NOMO-1 treated with DMSO at 0.1 percent for 48 hours (cell line): ENCODE data around the gene DUSP16.
A peak's percentile ranks its signal among the peaks of the same experiment; 100 is the strongest.
"Not testable (repeated sequence)": the region's sequence is repeated elsewhere in the genome, so short reads cannot be mapped to it uniquely, and the experiment has no call there.

Source experiments
- DNase-seq: peaks from one replicate; lab custom pipeline; 2025; ENCODE audit not compliant: unreplicated experiment; lab: John Stamatoyannopoulos, UW

Gene DUSP16

DNA sequence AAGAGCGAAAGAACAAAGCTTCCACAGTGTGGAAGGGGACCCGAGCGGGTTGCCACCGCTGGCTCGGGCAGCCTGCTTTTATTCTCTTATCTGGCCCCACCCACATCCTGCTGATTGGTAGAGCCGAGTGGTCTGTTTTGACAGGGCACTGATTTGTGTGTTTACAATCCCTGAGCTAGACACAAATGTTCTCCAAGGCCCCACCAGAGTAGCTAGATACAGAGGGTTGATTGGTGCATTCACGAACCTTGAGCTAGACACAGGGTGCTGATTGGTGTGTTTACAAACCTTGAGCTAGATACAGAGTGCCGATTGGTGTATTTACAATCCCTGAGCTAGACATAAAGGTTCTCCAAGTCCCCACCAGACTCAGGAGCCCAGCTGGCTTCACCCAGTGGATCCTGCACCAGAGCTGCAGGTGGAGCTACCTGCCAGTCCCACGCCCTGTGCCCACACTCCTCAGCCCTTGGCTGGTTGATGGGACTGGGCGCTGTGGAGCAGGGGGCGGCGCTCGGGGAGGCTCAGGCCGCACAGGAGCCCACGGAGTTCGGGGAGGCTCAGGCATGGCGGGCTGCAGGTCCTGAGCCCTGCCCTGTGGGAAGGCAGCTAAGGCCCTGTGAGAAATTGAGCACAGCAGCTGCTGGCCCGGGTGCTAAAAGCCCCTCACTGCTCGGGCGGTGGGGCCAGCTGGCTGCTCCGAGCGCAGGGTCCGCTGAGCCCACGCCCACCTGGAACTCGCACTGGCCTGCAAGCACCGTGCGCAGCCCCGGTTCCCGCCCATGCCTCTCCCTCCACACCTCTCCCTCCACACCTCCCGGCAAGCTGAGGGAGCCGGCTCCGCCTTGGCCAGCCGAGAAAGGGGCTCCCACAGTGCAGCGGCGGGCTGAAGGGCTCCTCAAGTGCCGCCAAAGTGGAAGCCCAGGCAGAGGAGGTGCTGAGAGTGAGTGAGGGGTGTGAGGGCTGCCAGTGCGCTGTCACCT is 90.4 kb downstream of the DUSP16 start:
- DNase-seq = not testable (repeated sequence)

DNA sequence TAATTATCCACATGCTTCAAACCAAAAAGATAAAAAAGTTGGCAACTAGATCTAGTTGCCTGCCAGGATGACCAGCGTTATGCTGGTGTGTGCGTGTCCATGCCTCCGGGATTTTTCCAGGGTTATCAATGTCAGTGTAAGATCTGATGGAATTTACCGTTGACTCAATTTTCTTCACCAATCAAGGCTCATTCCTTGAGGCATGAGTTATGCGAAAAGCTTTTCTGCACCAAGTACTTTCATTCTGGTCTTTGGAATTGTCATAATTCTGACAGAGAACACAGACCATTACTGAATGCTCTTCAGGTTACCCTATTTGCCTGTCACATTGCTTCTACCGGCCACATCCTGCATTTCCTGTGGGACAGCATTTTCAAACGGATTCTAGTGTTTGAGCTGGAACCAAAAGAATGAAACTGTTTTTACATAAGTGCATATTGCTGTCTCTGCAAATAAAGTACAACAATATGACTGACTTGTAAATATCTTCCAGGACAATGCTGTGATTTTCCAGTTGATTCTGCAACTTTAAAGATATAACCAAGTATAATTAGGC is 91.8 kb downstream of the DUSP16 start:
- no peak for DNase-seq

DNA sequence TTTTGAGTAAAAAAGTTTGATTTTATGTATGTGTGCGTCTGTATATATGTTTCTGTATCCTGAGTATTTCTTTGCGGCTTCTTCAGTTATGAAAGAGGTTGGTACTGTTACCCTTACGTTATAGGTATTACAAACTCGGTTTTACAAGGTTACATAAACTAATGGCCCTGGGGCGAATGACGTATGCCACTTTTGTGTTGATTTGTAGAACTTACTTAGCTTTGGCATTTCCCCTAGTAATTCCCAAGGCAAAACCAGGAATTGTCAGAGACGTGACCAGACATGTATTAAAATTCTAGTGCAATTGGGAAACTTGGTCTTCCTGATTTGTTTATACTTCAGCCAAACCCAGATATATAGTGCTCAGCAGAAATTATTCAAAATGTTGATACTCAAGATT is 93.3 kb downstream of the DUSP16 start:
- no peak for DNase-seq

- no peak for DNase-seq
Observed at GRCh38 chr12:12468575-12468974, 94.1 kb downstream of the DUSP16 start.

- DNase-seq = peak; percentile 69
Observed at GRCh38 chr12:12467688-12468261, 94.9 kb downstream of the DUSP16 start.

GRCh38 chr12:12467264-12467663 is 95.4 kb downstream of the DUSP16 start:
- DNase-seq = no peak

DNA sequence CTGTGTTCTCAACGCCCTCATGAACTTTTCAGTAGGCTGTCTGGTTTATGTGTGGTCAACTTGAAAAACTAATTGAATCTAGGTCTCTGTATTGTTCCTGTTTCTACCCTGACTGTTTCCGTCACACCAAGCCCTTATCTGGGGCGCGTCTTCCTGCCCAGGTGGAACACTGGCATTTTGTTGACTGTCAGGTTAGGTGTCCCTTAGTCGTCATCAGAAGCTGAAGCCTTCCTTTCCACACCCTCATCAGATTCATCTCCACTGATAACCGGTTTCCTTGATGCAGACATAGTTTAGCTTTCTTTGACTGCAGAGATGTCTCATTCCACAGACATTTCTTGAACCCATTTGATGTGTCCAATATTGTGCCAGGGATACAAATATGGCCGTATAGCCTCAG is 96.5 kb downstream of the DUSP16 start:
- no peak for DNase-seq

GRCh38 chr12:12465522-12465921 is 97.1 kb downstream of the DUSP16 start:
- DNase-seq = no peak

GRCh38 chr12:12461923-12462315 is 100.7 kb downstream of the DUSP16 start:
- DNase-seq = no peak

DNA sequence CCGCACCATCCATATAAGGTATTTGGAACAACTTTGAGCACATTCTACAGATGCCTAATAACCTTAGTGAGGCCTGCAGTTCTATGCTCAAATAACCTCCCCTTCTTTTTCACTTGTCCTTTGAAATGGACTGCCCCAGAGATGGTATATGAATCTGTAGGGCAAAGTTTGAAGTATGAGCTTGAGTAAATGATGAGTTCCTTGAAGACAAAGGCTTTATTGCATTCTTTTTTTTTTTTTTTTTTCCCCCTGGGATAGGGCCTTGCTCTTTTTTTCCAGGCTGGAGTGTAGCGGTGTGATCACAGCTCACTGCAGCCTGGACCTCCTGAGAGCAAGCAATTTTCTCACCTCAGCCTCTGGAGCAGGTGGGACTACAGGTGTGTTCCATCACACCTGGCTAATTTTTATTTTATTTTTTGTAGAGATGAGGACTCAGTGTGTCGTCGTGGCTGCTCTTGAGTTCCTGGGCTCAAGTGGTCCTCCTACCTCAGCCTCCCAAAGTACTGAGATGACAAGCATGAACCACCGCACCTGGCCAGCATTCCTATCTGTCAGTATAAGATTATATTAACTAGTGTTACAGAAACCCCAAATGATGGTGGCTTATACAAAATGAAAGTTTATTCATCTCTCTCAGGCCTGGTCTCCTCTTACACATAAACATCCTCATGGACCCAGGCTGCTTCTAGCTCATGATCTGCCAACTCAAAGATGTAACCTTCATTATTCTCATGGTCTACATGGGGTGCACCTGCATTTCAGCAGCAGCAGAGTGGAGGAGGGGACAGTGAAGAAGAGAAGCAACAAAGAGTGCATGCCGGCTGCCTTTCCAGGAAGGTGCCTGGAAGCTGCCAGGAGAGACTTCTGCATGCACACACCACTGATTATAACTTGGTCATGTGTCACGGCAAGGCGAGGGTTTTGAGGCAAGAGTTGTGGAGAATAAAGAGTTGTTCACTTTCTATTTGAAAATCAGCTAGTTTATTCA is 101.4 kb downstream of the DUSP16 start:
- DNase-seq = no peak

GRCh38 chr12:12456637-12457036 is 106.0 kb downstream of the DUSP16 start:
- DNase-seq = peak; percentile 62

- DNase-seq = no peak
Observed at GRCh38 chr12:12454315-12454714, 108.3 kb downstream of the DUSP16 start.

DNA sequence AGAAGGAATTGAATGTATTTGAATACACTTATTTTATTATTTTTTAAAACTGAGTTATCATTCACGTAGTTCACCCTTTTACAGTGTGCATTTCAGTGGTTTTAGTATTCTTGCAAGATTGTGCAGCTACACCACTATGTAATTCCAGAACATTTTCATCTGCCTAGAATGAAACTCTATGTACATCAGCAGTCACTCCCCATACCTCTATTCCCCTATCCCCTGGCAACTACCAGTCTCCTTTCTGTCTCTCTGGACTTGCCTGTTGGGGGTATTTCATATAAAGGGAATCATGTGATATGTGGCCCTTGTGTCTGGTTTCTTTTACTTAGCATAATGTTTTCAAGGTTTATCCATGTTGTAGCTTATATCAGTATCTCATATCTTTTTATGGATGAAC is 109.0 kb downstream of the DUSP16 start:
- no peak for DNase-seq

DNA sequence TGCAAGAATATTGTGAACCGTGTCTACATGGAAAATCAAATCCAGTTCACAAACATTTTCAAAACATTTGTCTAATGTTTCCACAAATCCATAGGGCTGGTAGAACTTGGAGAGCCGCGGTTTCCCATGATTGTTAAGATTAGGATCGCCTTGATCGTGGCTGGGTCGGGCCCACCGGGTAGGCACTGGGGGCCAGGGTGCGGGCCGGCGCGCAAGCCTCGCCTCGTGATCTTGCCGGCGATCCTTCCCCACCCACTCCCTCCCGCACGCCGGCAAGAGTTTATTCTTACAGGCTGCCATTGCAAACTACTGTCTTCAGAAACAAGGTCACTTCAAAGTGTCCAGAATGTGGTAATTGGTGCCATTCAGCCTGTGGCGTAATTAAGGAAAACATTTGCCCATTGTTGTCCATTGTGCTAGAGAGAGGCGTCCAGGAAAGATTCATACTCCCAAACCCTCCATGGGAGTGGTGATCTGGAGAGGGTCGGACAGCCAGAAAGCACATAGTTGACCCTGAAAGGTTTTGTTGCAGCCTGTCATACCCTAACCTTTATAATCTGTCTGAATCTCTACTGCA is 110.2 kb downstream of the DUSP16 start:
- DNase-seq = no peak

DNA sequence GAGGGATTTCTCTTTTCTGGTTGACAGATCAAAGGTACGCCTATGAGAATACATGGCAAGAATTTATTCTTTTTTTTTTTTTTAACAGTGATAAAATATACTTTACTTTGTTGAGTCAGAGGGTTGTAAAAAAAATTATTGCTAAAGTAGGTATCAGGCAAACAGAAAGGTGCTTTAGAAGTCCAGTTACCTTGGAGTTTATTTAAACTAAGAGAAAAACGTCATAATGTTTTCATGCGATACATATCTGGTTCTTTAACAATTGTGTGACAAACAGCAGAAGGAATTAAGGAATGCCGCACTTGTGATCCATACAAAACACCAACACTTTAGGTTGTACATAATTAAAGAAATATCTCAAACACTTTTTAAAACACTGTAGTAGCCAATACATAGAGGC is 111.6 kb downstream of the DUSP16 start:
- no peak for DNase-seq

GRCh38 chr12:12450043-12450471 is 112.6 kb downstream of the DUSP16 start:
- no peak for DNase-seq

DNA sequence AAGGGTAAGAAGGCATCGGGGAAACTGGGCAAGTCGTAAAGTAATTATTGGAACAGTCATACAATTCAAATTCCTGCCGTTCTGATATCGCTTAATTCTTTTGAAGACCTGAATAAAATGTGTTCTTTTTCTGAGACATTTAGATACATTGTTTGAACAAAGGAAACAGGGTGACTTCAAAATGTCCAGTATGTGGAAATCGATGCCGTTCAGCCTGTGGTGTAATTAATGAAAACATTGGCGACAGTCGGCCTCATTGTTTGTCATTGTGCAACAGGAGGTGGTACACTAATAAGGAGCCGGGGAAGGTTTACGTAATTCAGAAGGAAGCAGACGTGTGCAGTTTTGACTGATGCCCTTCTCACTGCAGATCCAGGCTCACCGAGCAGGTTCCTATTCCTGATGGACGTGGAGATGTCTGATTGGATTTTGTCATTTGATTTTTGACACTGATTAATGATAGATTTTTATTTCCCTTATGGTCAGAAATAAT is 113.1 kb downstream of the DUSP16 start:
- DNase-seq = peak; percentile 93

DNA sequence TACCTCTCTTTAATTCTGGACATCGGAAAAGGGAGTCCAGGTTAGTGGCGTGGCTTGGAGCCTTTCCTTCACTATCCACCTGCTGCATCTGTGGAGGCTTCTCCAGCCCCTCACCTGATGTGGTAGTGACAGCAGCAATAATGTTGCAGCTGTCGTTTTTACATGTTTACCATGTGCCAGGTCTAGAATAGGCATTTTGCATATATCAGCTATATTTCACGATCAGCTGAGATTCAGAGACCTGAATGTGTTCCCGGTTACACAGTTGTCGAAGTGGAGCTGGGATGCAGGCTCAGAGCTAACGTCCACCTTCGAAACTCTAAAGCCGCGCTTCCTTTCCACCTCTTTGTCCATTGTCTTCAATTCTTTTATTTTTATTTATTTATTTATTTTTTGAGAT is 114.8 kb downstream of the DUSP16 start:
- no peak for DNase-seq

- no peak for DNase-seq
Observed at GRCh38 chr12:12447236-12447635, 115.4 kb downstream of the DUSP16 start.

GRCh38 chr12:12446786-12447185 is 115.9 kb downstream of the DUSP16 start:
- peak; percentile 42 for DNase-seq

DNA sequence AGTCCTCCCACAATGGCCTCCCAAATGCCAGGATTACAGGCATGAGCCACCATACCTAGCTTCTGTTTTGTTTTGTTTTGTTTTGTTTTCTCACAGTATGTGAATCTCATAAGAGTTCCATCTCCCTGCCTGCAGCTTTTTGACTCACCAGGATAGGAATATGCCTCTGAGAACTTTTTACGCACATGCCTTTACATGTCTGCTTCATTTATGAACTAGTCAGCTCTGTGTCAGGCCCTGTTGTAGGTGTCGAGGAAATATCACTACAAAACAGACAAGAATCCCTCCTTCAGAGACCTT is 116.8 kb downstream of the DUSP16 start:
- no peak for DNase-seq
